ENCODE measurements around the gene IER5.
A peak's percentile ranks its signal among the peaks of the same experiment; 100 is the strongest.

The IER5 gene

DNA sequence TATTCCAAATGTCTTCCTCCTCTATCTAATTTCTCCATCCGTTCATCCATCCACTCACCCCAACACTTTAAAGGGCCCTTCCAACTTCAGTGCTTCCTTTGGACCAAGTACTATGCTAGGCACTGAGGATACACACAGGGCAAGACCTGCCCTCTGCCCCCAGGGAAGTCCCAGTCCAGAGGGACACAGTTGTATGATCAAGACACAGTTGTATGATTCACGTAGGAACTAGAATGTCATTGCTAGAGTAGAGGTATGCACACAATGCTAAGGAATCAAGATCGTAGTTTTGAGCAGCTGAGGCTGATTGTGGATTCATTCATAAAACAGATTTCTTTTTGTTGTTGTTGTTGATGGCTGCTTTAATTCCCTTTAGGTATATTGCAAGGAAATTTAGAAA, 11.6 kb upstream of the IER5 start:
- no peak for DNase-seq (ENCODE audit: low read depth, low spot score)

DNA sequence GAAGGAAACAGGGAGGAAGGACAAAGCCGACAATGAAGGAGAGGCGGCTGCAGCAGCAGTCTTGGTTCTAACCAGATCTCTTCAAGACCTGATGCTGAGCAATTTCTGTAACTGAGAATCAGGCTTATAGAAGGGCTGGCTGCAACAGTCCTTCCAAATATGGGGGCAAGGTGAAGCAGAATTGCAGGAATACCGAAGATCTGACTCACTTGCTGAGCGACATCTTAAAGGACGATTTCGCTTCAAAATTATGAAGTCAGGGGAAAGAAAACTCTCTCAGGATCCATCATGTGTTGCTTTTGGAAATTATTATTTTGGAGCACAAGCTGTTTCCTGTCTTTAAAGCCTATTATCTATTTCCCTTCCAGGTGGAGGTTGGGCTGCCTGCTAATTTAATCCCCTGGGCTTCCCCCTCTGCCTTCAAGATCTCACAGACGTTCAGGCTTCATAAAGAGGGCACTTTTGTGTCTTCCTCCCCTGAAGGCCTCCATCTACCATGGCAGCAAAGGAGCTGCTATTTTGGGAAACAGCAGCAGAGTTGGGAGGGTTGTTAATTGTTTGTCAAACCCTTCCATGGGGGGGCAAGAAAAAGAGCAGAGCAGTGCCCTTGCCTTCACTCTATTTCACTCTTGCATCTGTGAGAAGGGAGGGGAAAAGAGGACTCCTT, 10.8 kb upstream of the IER5 start:
- peak; percentile 37 for DNase-seq (ENCODE audit: low read depth, low spot score)

GRCh38 chr1:181079382-181079781, 9.1 kb upstream of the IER5 start:
- DNase-seq (ENCODE audit: low read depth, low spot score) = no peak

GRCh38 chr1:181079920-181080319, 8.6 kb upstream of the IER5 start:
- DNase-seq (ENCODE audit: low read depth, low spot score) = no peak

DNA sequence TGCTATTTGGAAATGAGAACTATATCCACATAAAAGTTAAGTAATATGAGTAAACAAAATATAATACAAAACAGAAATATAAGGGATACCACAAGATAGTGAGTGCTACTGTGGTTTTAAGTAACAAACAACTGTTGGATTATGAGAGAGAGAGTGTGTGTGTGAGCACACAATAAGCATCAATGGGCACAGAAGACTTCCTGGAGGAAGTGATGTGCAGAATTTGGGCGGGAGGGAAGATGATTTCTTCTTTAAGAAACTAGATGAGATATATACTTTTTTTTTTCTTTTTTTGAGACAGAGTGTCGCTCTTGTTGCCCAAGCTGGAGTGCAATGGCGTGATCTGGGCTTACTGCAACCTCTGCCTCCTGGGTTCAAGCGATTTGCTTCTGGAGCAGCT, 7.9 kb upstream of the IER5 start:
- DNase-seq (ENCODE audit: low read depth, low spot score) = no peak

DNA sequence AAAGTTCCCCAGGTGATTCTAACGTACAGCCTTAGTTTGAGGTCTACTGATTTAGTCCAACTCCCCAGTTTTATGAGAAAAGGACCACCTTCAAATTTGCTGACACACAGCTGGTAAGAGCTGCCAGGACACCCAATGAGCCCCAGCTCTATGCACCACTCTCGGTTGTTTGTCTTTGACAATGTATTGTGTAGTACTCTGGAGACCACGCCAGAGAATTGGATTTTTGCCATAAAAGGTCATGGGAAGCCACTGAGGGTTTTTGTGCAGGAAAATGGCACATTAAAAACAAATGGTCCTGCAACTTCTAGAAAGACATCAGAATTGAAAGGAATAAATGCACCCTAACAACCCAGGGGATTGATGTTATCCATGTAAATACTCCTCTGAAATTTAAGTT, 7.1 kb upstream of the IER5 start:
- no peak for DNase-seq (ENCODE audit: low read depth, low spot score)

DNA sequence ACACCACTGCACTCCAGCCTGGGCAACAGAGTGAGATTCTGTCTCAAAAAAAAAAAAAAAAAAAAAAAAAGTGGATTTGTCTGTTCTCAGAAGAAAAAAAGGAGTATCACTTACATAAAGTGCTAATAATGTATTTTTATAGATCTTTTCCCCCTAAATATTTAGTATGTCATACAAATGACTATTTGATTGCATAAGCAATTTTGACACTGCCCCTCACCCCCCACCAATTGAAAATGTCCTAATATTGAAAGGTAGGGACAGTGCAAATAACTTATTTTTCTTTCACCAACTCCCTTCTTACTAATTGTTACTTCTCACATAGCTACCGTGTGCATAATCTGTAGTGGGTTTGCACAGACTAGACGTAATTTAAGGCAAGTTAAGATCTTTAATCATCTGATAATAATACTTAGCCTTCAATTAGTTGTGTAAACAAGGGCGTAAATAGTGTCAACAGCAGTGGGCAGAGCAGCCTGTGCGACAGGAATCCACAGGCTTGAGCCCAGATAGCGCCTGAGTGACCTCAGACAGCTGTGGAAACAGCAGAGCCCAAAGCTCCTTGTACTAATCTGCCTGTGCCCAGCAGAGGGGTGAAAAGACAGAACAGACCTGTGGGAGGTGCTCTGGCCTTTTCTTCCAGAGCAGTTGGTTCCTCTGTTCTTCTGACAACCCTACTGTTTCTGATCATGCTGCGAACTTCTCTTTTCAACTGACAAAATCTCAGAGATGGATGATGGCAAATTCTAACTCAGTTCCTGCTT, 4.5 kb upstream of the IER5 start:
- peak; percentile 70 for DNase-seq (ENCODE audit: low read depth, low spot score)

GRCh38 chr1:181084606-181084969, 3.9 kb upstream of the IER5 start:
- no peak for DNase-seq (ENCODE audit: low read depth, low spot score)

- DNase-seq (ENCODE audit: low read depth, low spot score) = no peak
Observed at GRCh38 chr1:181086091-181086490, 2.4 kb upstream of the IER5 start.

- no peak for DNase-seq (ENCODE audit: low read depth, low spot score)
Observed at GRCh38 chr1:181086926-181087325, 1.6 kb upstream of the IER5 start.

DNA sequence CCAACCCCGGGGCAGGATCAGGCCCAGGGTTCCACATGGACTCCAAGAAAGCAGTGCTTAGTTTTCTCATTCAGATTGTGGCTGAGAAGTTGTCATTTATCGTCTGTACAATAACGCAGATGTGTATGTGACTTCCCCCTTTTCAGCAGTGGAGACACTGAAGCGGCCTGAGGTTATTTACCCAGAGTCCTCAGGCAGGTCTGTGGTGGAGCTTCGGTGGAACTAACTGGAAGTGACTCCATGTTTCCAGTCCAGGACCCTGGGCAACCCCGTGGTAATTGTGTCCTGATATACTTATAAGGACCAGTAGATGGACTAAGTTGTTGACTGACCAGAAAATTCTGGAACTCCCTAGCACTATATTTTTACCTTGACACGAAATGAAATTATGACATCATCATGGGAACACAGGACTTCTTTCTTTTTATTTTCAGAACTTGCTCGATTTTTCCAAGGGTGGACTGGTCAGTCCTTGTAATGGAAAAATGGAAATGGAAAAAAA, 1.0 kb upstream of the IER5 start:
- DNase-seq (ENCODE audit: low read depth, low spot score) = no peak

DNA sequence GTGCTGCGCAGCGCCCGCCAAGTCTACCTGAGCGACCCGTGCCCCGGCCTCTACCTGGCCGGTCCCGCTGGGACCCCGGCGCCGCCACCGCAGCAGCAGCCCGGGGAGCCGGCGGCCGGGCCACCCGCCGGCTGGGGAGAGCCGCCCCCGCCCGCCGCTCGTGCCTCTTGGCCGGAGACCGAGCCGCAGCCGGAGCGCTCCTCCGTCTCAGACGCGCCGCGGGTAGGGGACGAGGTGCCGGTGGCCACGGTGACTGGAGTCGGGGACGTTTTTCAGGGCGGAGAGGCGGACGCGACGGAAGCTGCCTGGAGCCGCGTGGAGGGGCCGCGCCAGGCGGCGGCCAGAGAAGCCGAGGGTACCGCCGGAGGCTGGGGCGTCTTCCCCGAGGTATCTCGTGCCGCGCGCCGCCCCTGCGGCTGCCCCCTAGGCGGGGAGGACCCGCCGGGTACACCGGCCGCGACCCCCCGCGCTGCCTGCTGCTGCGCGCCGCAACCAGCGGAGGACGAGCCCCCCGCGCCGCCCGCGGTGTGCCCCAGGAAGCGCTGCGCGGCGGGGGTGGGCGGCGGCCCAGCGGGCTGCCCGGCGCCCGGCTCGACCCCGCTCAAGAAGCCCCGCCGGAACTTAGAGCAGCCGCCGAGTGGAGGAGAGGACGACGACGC, 646 bp downstream of the IER5 start:
- DNase-seq (ENCODE audit: low read depth, low spot score) = no peak

GRCh38 chr1:181089676-181090544, 1.4 kb downstream of the IER5 start:
- peak; percentile 83 for DNase-seq (ENCODE audit: low read depth, low spot score)

DNA sequence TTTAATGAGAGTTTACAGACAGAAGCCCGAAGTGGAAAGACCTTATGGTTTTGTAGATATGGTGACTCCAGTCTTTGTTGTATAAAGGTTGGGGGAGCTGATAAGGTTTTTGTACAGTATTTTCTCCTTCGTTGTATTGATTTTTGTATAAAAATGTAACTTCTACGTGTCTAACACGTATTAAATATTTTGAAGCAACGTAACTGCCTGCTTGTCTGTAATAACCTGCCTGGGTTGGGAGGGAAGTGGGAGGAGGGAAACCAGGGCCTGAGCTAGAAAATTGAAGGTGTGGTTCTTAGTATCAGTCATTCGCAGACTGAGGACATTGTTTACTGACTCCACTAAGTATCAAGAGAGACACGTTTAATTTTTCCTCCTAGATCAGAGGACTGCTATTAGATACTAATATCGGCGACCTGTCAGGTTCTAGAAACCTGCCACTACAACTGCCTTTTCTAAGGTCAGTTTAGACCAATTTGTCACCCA, 2.2 kb downstream of the IER5 start:
- no peak for DNase-seq (ENCODE audit: low read depth, low spot score)

GRCh38 chr1:181091309-181092040, 3.0 kb downstream of the IER5 start:
- no peak for DNase-seq (ENCODE audit: low read depth, low spot score)

DNA sequence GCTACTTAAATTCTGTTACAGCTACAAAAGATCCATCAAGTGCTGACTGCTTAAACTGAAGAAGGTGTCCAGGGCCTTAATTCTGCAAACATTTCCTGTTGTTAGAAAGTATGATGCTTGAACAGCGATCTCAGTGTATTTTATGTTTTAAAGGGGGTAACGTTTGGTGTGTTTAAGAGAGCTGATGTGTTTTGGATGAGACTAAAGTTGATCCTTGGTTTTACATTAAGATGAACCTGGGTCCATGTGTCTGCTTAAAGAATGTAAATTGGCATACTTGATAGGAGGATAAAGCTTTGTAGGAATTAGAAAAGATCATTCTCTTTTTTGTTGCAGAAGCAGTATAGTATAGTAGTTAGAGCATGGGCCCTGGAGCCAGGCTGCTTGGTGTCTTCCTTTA, 3.6 kb downstream of the IER5 start:
- no peak for DNase-seq (ENCODE audit: low read depth, low spot score)

- no peak for DNase-seq (ENCODE audit: low read depth, low spot score)
Observed at GRCh38 chr1:181092883-181093458, 4.5 kb downstream of the IER5 start.

GRCh38 chr1:181094416-181095212, 6.1 kb downstream of the IER5 start:
- peak; percentile 90 for DNase-seq (ENCODE audit: low read depth, low spot score)

GRCh38 chr1:181095260-181095659, 6.8 kb downstream of the IER5 start:
- no peak for DNase-seq (ENCODE audit: low read depth, low spot score)

GRCh38 chr1:181095763-181096184, 7.3 kb downstream of the IER5 start:
- DNase-seq (ENCODE audit: low read depth, low spot score) = no peak

Data from ELF-1 (cell line).